Activated T-helper 1 cell treated with anti-CD3 and anti-CD28 coated beads, Interleukin-12 subunit alpha, Interleukin-12 subunit beta, Interleukin-2, Interleukin-4 antibody, amounts not matched to agents 30 ng/mL and 10 ng/mL and 1 ng/mL, durations not matched to agents 14 hours and 24 hours and 36 hours (primary cell): ENCODE data around the gene PTTG2. TPM values are rescaled to one million over a fixed set of nuclear protein-coding genes. Genes with fewer than 3 reads are reported as not detected.
A peak's percentile ranks its signal among the peaks of the same experiment; 100 is the strongest.
"Not testable (repeated sequence)": the region's sequence is repeated elsewhere in the genome, so short reads cannot be mapped to it uniquely, and the experiment has no call there.

Experiments used
- DNase-seq: peaks from one replicate; pipeline ENCODE4 v3.0.0; 2021; ENCODE audit warnings: low spot score
- H3K27ac Mint-ChIP-seq: one replicate; pipeline ENCODE4 v1.8.0; 2021; ENCODE audit warnings: mild to moderate bottlenecking, mixed read lengths
- H3K27me3 Mint-ChIP-seq: one replicate; pipeline ENCODE4 v1.8.0; 2022; ENCODE audit warnings: mild to moderate bottlenecking, moderate library complexity, mixed read lengths; ENCODE audit not compliant: insufficient read depth
- H3K36me3 Mint-ChIP-seq: one replicate; pipeline ENCODE4 v1.8.0; 2021; ENCODE audit warnings: low read depth, mixed read lengths
- H3K4me1 Mint-ChIP-seq: one replicate; pipeline ENCODE4 v1.8.0; 2021; ENCODE audit warnings: low read depth, mixed read lengths
- H3K4me3 Mint-ChIP-seq: one replicate; pipeline ENCODE4 v1.8.0; 2021; ENCODE audit warnings: mild to moderate bottlenecking, moderate library complexity, mixed read lengths
- H3K9me3 Mint-ChIP-seq: one replicate; pipeline ENCODE4 v1.8.0; 2021; ENCODE audit warnings: mixed read lengths
- intact Hi-C: fragments of 100-400 bp; cut with micrococcal nuclease; formaldehyde crosslinking; loops from one replicate; pipeline ENCODE4 v1.15.1; 2024
- total RNA-seq: library from RNA; stranded (reverse); gene quantifications from 2 replicates; pipeline ENCODE4 v1.2.3, GENCODE V29; 2022

Gene PTTG2
- total RNA-seq, 1 donor from 2014 or later = 0.29 TPM

DNA sequence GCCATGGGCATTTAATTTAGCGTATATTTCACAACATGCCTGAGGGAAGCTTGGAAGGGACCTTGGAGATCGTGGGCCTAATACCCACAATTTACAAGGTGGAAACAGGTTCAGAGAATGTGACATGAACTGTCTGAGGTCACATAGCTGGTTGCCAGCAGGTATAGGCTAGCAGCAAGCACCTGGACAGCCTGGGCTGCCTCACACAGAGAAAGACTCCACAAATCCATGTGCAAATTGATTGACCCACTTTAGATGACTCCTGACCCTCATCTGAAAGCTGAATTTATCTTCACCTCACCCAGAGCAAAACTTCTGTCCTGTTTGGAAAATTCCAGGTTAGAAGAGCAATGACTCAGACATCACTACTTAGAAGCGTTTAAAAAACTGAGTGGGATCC lies 5.8 kb downstream of the PTTG2 start:
- no peaks in the 10 kb centered on the region for H3K9me3 Mint-ChIP-seq
- H3K27me3 Mint-ChIP-seq = no peaks in the 10 kb centered on the region
- peaks cover 12% of the 10 kb centered on the region for H3K4me1 Mint-ChIP-seq
- intact Hi-C loops = no loop called here
- no peaks in the 10 kb centered on the region for H3K36me3 Mint-ChIP-seq
- H3K4me3 Mint-ChIP-seq = no peak overlapping the region
- no peak overlapping the region for H3K27ac Mint-ChIP-seq
- DNase-seq = no peak

DNA sequence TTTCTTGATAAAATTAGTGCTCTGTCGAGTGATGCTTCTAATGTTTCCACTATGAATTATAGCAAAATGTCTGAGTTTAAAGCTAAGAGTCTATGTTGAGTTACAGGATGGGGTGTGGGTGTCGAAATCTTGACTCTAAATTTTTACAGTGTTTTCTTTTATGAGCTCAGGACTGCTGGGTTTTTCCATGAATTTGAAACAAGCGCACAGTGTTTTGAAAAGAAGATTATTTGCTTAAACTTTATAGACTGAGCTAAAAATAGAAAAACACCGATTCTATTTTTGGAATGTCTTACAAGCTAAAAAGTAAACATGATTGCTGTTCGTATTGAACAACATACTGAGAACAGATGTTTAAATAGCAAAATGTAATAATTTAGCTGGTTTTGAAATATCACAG lies 7.5 kb downstream of the PTTG2 start:
- H3K27ac Mint-ChIP-seq = no peak overlapping the region
- peaks cover 15% of the 10 kb centered on the region for H3K4me1 Mint-ChIP-seq
- no peak overlapping the region for H3K4me3 Mint-ChIP-seq
- intact Hi-C loops = no loop called here
- H3K9me3 Mint-ChIP-seq = no peaks in the 10 kb centered on the region
- no peaks in the 10 kb centered on the region for H3K27me3 Mint-ChIP-seq
- peaks cover 2% of the 10 kb centered on the region for H3K36me3 Mint-ChIP-seq
- no peak for DNase-seq

DNA sequence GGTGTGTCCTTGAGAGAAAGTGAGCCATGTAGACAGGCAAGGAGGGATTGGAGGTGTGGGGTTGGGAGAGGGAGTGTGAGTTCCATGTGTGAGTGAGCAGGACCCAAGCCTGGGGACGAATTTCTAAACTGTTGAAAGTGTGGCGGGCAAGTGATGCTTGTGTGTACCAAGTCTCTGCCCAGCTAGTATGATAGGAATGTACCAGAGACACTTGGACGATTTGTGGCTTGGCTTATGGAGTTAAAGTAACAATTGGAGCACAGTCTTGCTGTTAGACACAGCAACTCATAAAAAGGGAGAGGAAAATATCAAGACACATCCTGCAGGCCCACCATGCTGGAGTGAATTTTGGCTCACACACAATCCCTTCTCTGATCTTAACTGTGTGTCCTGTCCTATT lies 8.5 kb downstream of the PTTG2 start:
- intact Hi-C loops = no loop called here
- Mint-ChIP-seq H3K4me3 (no peak overlapping the region), H3K9me3 (no peaks in the 10 kb centered on the region), H3K27me3 (no peaks in the 10 kb centered on the region), H3K4me1 (peaks cover 23% of the 10 kb centered on the region), H3K27ac (no peak overlapping the region), H3K36me3 (peaks cover 2% of the 10 kb centered on the region)
- no peak for DNase-seq

GRCh38 chr4:37970702-37971101 lies 10.5 kb downstream of the PTTG2 start:
- Mint-ChIP-seq H3K27ac (no peak overlapping the region), H3K4me1 (peaks cover 23% of the 10 kb centered on the region), H3K4me3 (no peak overlapping the region), H3K36me3 (peaks cover 2% of the 10 kb centered on the region), H3K27me3 (no peaks in the 10 kb centered on the region), H3K9me3 (no peaks in the 10 kb centered on the region)
- DNase-seq = no peak
- intact Hi-C loops = loop anchor here (1.0 to 10.0 kb wide), 2 partner anchors 65 to 1706 kb away; no protein-coding TSS in a partner anchor

DNA sequence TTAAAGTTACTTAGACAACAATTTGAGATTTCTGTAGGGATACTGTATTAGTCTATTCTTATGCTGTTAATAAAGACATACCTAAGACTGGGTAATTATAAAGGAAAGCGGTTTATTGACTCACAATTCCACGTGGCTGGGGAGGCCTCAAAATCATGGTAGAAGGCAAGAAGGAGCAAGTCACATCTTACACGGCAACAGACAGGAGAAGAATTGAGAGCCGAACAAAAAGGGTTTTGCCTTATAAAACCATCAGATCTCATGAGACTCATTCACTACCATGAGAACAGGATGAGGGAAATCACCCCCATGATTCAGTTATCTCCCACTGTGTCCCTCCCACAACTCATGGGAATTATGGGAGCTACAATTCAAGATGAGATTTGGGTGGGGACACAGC lies 11.0 kb downstream of the PTTG2 start:
- Mint-ChIP-seq H3K4me1 (peaks cover 20% of the 10 kb centered on the region), H3K27ac (no peak overlapping the region), H3K4me3 (no peak overlapping the region), H3K9me3 (no peaks in the 10 kb centered on the region), H3K27me3 (no peaks in the 10 kb centered on the region), H3K36me3 (peaks cover 2% of the 10 kb centered on the region)
- no peak for DNase-seq
- intact Hi-C loops = loop anchor here (10.0 kb wide), 1 partner anchor 1706 kb away; no protein-coding TSS in a partner anchor

GRCh38 chr4:37973441-37973840 lies 13.2 kb downstream of the PTTG2 start:
- no peaks in the 10 kb centered on the region for H3K9me3 Mint-ChIP-seq
- H3K4me3 Mint-ChIP-seq = no peak overlapping the region
- no peaks in the 10 kb centered on the region for H3K27me3 Mint-ChIP-seq
- peaks cover 25% of the 10 kb centered on the region for H3K4me1 Mint-ChIP-seq
- H3K36me3 Mint-ChIP-seq = peaks cover 2% of the 10 kb centered on the region
- intact Hi-C loops = loop anchor here (10.0 kb wide), 1 partner anchor 1709 kb away; no protein-coding TSS in a partner anchor
- no peak overlapping the region for H3K27ac Mint-ChIP-seq
- DNase-seq = no peak

DNA sequence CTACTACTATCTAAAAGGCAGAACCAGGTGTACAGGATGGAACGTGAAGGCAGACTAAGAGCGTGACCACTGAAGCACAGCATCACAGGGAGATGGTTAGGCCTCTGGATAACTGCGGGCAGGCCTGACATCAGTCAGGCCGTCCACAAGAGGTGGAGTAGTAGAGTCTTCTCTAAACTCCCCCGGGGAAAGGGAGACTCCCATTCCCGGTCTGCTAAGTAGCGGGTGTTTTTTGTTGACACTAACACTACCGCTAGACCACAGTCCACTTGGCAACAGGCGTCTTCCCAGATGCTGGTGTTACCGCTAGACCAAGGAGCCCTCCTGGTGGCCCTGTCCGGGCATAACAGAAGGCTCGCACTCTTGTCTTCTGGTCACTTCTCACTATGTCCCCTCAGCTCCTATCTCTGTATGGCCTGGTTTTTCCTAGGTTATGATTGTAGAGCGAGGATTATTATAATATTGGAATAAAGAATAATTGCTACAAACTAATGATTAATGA lies 15.2 kb downstream of the PTTG2 start:
- H3K4me1 Mint-ChIP-seq = peaks cover 35% of the 10 kb centered on the region
- not testable (repeated sequence) for H3K27me3 Mint-ChIP-seq, DNase-seq, H3K36me3 Mint-ChIP-seq, H3K27ac Mint-ChIP-seq, H3K4me3 Mint-ChIP-seq, H3K9me3 Mint-ChIP-seq
- intact Hi-C loops = loop anchor here (5.0 to 10.0 kb wide), 3 partner anchors 103 to 1711 kb away; no protein-coding TSS in a partner anchor

- peak overlapping the region; percentile 40 for H3K27ac Mint-ChIP-seq
- H3K4me1 Mint-ChIP-seq = peaks cover 30% of the 10 kb centered on the region
- DNase-seq = no peak
- no peaks in the 10 kb centered on the region for H3K9me3 Mint-ChIP-seq
- H3K27me3 Mint-ChIP-seq = no peaks in the 10 kb centered on the region
- intact Hi-C loops = loop anchor here (5.0 to 10.0 kb wide), 3 partner anchors 104 to 1712 kb away; no protein-coding TSS in a partner anchor
- H3K36me3 Mint-ChIP-seq = no peaks in the 10 kb centered on the region
- peak overlapping the region; percentile 71 for H3K4me3 Mint-ChIP-seq
Observed at GRCh38 chr4:37976507-37976906, 16.3 kb downstream of the PTTG2 start.

DNA sequence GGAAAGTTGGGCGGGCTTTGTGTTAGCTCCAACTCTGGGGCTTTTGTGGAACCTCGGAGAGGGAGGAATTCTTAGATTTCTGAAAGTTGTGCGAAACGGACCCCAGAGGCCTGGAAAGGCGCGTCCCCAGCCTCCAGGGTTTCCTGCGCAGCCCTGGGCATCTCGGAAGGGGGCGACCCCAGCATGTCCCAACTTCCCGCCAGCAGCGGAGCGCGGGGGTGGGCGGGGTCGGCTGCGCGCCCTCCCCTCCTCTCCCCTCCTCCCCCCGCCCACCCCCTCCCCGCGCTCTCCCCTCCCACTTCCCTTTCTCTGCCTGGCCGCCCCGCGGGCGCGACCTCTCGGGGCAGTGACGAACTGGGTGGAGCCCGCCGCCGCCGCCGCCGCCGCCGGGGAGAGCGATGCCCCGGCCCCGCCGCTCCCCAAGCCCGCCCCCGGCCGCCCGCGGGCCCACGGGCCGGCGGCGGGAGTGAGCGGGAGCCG lies 16.8 kb downstream of the PTTG2 start:
- intact Hi-C loops = loop anchor here (1.0 to 10.0 kb wide), 5 partner anchors 86 to 1712 kb away; partner anchors contain the start of gene TBC1D1
- H3K27me3 Mint-ChIP-seq = no peaks in the 10 kb centered on the region

DNA sequence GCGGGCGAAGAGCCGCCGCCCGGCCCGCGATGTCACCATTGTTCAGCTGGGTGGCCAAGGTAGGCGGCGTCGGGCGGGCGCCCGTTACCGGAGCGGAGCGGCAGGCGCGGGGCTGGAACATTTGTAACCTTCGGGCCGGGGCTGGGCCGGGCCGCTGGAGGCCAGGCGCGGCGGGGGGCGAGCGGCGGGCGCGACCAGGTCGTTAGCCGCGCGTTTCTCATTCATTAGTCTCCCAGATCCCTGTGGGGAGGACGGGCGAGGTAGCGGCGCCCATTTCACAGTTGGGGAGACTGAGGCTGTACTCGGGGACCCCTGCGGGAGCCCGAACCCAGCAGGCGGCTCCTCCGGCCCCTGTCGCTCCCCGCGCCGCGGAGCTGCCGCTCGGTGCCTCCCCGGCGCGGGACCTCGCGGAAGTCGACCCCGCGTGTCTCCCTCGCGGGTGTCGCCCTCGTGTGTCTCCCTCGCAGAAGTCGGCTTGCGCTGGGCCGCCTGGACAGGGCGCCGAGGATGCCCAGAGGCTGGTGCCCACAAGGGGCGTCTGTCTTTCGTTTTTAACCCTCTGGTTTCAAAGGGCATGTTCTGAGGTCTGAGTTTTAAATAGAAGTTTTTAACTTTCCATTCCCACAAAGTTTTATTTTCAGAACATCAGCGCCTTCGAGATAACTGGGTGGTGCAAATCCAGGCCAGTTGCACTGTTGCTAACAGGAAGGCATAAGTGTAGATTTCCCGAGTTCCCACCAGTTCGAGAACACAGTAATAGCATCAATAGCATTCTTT lies 17.5 kb downstream of the PTTG2 start:
- Mint-ChIP-seq H3K36me3 (no peaks in the 10 kb centered on the region), H3K9me3 (no peaks in the 10 kb centered on the region), H3K4me3 (peak overlapping the region; percentile 86), H3K27me3 (no peaks in the 10 kb centered on the region), H3K27ac (peak overlapping the region; percentile 81), H3K4me1 (peaks cover 41% of the 10 kb centered on the region)
- peak; percentile 70 for DNase-seq
- intact Hi-C loops = loop anchor here (1.0 to 10.0 kb wide), 9 partner anchors 57 to 1713 kb away; partner anchors contain the start of genes PGM2, RELL1 and TBC1D1

More for the DNA sequence above, 16.8 kb downstream of the PTTG2 start:
- no peaks in the 10 kb centered on the region for H3K36me3 Mint-ChIP-seq
- peaks cover 35% of the 10 kb centered on the region for H3K4me1 Mint-ChIP-seq
- H3K27ac Mint-ChIP-seq = peak overlapping the region; percentile 69
- no peaks in the 10 kb centered on the region for H3K9me3 Mint-ChIP-seq
- DNase-seq = peak; percentile 72
- peak overlapping the region; percentile 71 for H3K4me3 Mint-ChIP-seq

- Mint-ChIP-seq H3K36me3 (no peaks in the 10 kb centered on the region), H3K4me1 (peaks cover 38% of the 10 kb centered on the region), H3K27me3 (no peaks in the 10 kb centered on the region), H3K27ac (peak overlapping the region; percentile 81), H3K9me3 (no peaks in the 10 kb centered on the region), H3K4me3 (peak overlapping the region; percentile 86)
- no peak for DNase-seq
- intact Hi-C loops = loop anchor here (1.0 to 10.0 kb wide), 7 partner anchors 56 to 1714 kb away; partner anchors contain the start of genes PGM2 and RELL1
Observed at GRCh38 chr4:37978248-37978924, 18.2 kb downstream of the PTTG2 start.

DNA sequence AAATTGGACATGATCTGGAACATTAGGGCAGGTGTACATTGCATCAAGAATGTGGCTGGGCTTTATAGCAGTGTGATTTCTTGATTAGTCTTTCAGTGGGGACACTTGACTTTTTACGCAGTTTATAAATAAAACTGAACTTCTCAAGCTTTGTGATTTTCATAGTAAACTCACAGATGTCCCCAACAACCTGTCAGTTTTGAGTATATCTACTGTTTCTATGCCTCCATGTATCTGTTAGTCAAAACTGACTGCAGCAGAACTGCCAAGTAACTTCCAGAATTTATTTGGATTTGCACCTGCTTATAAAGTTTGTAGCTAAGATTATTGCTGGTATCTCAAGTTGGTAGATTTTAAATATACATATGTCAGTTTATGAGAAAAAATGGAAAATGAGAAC lies 20.0 kb downstream of the PTTG2 start:
- no peak overlapping the region for H3K27ac Mint-ChIP-seq
- intact Hi-C loops = no loop called here
- no peak overlapping the region for H3K4me3 Mint-ChIP-seq
- peaks cover 35% of the 10 kb centered on the region for H3K4me1 Mint-ChIP-seq
- H3K27me3 Mint-ChIP-seq = no peaks in the 10 kb centered on the region
- no peaks in the 10 kb centered on the region for H3K9me3 Mint-ChIP-seq
- H3K36me3 Mint-ChIP-seq = no peaks in the 10 kb centered on the region
- DNase-seq = no peak
